NCI-H2171 (cell line): ENCODE measurements around the gene DIDO1.
"Not testable (repeated sequence)": the region's sequence is repeated elsewhere in the genome, so short reads cannot be mapped to it uniquely, and the experiment has no call there.

Experiments
- DNase-seq: peaks from one replicate; lab custom pipeline; 2025; lab: John Stamatoyannopoulos, UW

Gene DIDO1

GRCh38 chr20:62855120-62855519 lies 71.2 kb downstream of the DIDO1 start:
- no peak for DNase-seq

- no peak for DNase-seq
These were observed 72.2 kb downstream of the DIDO1 start for GRCh38 chr20:62854121-62854520.

GRCh38 chr20:62853304-62853703 lies 73.0 kb downstream of the DIDO1 start:
- DNase-seq: not testable (repeated sequence)

- no peak for DNase-seq
These were observed 73.5 kb downstream of the DIDO1 start for GRCh38 chr20:62852841-62853240.

GRCh38 chr20:62852196-62852595 lies 74.1 kb downstream of the DIDO1 start:
- no peak for DNase-seq

GRCh38 chr20:62850333-62850974 lies 75.9 kb downstream of the DIDO1 start:
- DNase-seq: no peak

- DNase-seq: no peak
These were observed 76.9 kb downstream of the DIDO1 start for GRCh38 chr20:62849431-62849830.

GRCh38 chr20:62848917-62849316 lies 77.4 kb downstream of the DIDO1 start:
- not testable (repeated sequence) for DNase-seq

- DNase-seq: peak; percentile 96
These were observed 80.0 kb downstream of the DIDO1 start for GRCh38 chr20:62846166-62846890.

GRCh38 chr20:62845416-62846160 lies 80.7 kb downstream of the DIDO1 start:
- peak; percentile 34 for DNase-seq

- DNase-seq: no peak
These were observed 82.1 kb downstream of the DIDO1 start for GRCh38 chr20:62844182-62844581.

- no peak for DNase-seq
These were observed 82.6 kb downstream of the DIDO1 start for GRCh38 chr20:62843656-62844055.

- DNase-seq: no peak
These were observed 84.5 kb downstream of the DIDO1 start for GRCh38 chr20:62841705-62842212.

GRCh38 chr20:62840244-62841197 lies 85.8 kb downstream of the DIDO1 start:
- no peak for DNase-seq

GRCh38 chr20:62839816-62840215 lies 86.5 kb downstream of the DIDO1 start:
- no peak for DNase-seq

- DNase-seq: no peak
These were observed 87.0 kb downstream of the DIDO1 start for GRCh38 chr20:62839261-62839660.

- peak; percentile 93 for DNase-seq
These were observed 88.0 kb downstream of the DIDO1 start for GRCh38 chr20:62838128-62838891.

- DNase-seq: no peak
These were observed 88.5 kb downstream of the DIDO1 start for GRCh38 chr20:62837790-62838127.

- DNase-seq: no peak
These were observed 89.3 kb downstream of the DIDO1 start for GRCh38 chr20:62836967-62837490.
